GM12878 (cell line): ENCODE measurements around the gene DPP9. TPM values are rescaled to one million over a fixed set of nuclear protein-coding genes. Genes with fewer than 3 reads are reported as not detected.

Experiments
- ATAC-seq: fragments of 200-7000 bp; cut with Tn5 transposase; 3 replicates; pipeline ENCODE4 v1.9.1; 2020; ENCODE audit warnings: mild to moderate bottlenecking, moderate library complexity
- BruUV-seq: library from RNA; stranded (reverse); fragments of 400-500 nt; replicated peaks from 2 replicates; lab custom pipeline; 2021; lab: Mats Ljungman, UMichigan
- CTCF ChIA-PET: fragments of 300-600 bp; sonication (Branson Sonifier 250); formaldehyde crosslinking; extraction: SDS; loops from one replicate; lab custom pipeline; 2021; ENCODE audit warnings: inconsistent platforms; lab: Yijun Ruan, JAX
- POLR2A ChIA-PET: fragments of 350-600 bp; formaldehyde crosslinking; extraction: SDS; loops from one replicate; lab custom pipeline; 2021; ENCODE audit warnings: inconsistent platforms; lab: Charles Lee
- RAD21 ChIA-PET: fragments of 300-600 bp; sonication (Branson Sonifier 250); formaldehyde crosslinking; loops from one replicate; lab custom pipeline; 2023; ENCODE audit warnings: antibody characterized with exemption; ENCODE audit not compliant: unreplicated experiment; lab: Charles Lee
- SMC1A ChIA-PET: fragments of 300-600 bp; sonication (Branson Sonifier 250); formaldehyde crosslinking; loops from one replicate; lab custom pipeline; 2023; ENCODE audit not compliant: unreplicated experiment, uncharacterized antibody; lab: Charles Lee
- DNase-seq: peaks from one replicate; pipeline ENCODE4 v3.0.0-alpha.2; 2011; ENCODE audit warnings: low read depth, low spot score
- FAIRE-seq: peaks from 3 replicates; lab custom pipeline; 2011; peaks lifted over from hg19 to GRCh38; lab: Jason Lieb, UNC
- H2AFZ ChIP-seq: 2 replicates; pipeline ENCODE4 v1.6.0; 2011; ENCODE audit warnings: low read depth, low read length, control low read depth; ENCODE audit not compliant: control insufficient read depth
- H3K27ac ChIP-seq: 2 replicates; pipeline ENCODE4 v1.5.1; 2011; ENCODE audit warnings: control low read depth; ENCODE audit not compliant: control insufficient read depth, insufficient read depth
- H3K27me3 ChIP-seq, 2 experiments: replicated peaks in 1 of 2; 2 replicates each; pipeline versions ENCODE4 v1.6.0 to v1.6.1; 2011; ENCODE audit warnings: low read length in 1 of 2; ENCODE audit not compliant: control insufficient read depth in 2 of 2, insufficient read depth in 2 of 2
- H3K36me3 ChIP-seq, 2 experiments: 2 replicates each; pipeline ENCODE4 v1.5.1; 2011; ENCODE audit warnings: low read length in 1 of 2; ENCODE audit not compliant: control insufficient read depth in 2 of 2, insufficient read depth in 2 of 2
- H3K4me1 ChIP-seq: 2 replicates; pipeline ENCODE4 v1.6.1; 2011; ENCODE audit warnings: mild to moderate bottlenecking, low read length, moderate library complexity, mixed read lengths; ENCODE audit not compliant: control insufficient read depth, insufficient read depth
- H3K4me2 ChIP-seq: 2 replicates; pipeline ENCODE4 v1.6.0; 2011; ENCODE audit warnings: control low read depth; ENCODE audit not compliant: control insufficient read depth, insufficient read depth
- H3K4me3 ChIP-seq: fragments of 200-600 bp; sonication (generic); 2 replicates; pipeline ENCODE4 v1.5.1; 2016
- H3K79me2 ChIP-seq: 2 replicates; pipeline ENCODE4 v1.6.0; 2011; ENCODE audit warnings: low read length; ENCODE audit not compliant: control insufficient read depth, insufficient read depth
- H3K9ac ChIP-seq: 2 replicates; pipeline ENCODE4 v1.8.0; 2011; ENCODE audit warnings: low read length, control low read depth, mixed read lengths; ENCODE audit not compliant: control insufficient read depth, insufficient read depth
- H3K9me3 ChIP-seq: replicated peaks from 3 replicates; pipeline ENCODE4 v1.5.1; 2011; ENCODE audit warnings: mild to moderate bottlenecking, low read length; ENCODE audit not compliant: control insufficient read depth, insufficient read depth
- H4K20me1 ChIP-seq: 2 replicates; pipeline ENCODE4 v1.6.0; 2011; ENCODE audit not compliant: control insufficient read depth, insufficient read depth
- CBX5 ChIP-seq: sonication (generic); IDR thresholded peaks from 2 replicates; pipeline ENCODE4 v1.6.1; 2016; ENCODE audit warnings: low read depth, moderate library complexity, mild to moderate bottlenecking, inconsistent platforms
- FOXM1 ChIP-seq: IDR thresholded peaks from 2 replicates; pipeline ENCODE4 v1.6.1; 2012; ENCODE audit warnings: low read depth, mild to moderate bottlenecking, inconsistent platforms, low read length, moderate library complexity
- HCFC1 ChIP-seq: fragments of 150-350 bp; IDR thresholded peaks from 2 replicates; pipeline ENCODE4 v1.6.1; 2014; ENCODE audit warnings: low read length
- HDAC6 ChIP-seq: fragments of 200-600 bp; sonication (generic); IDR thresholded peaks from one replicate; pipeline ENCODE4 v1.8.0; 2017; ENCODE audit warnings: antibody characterized with exemption; ENCODE audit not compliant: unreplicated experiment
- IKZF2 ChIP-seq, 2 experiments: fragments of 450-650 bp; IDR thresholded peaks; 2 replicates each; pipeline ENCODE4 v1.6.1; 2017; ENCODE audit warnings: mild to moderate bottlenecking in 2 of 2, moderate library complexity in 2 of 2
- JUNB ChIP-seq: IDR thresholded peaks from 2 replicates; pipeline ENCODE4 v1.6.1; 2016; ENCODE audit warnings: antibody characterized with exemption, mild to moderate bottlenecking
- MEF2B ChIP-seq: fragments of 450-650 bp; IDR thresholded peaks from 2 replicates; pipeline ENCODE4 v1.6.1; 2018; ENCODE audit warnings: mild to moderate bottlenecking, moderate library complexity; ENCODE audit not compliant: partially characterized antibody, poor library complexity, severe bottlenecking
- NFIC ChIP-seq: IDR thresholded peaks from 2 replicates; pipeline ENCODE4 v1.6.1; 2012; ENCODE audit warnings: low read depth, mild to moderate bottlenecking, inconsistent platforms, low read length, moderate library complexity
- NFYA ChIP-seq: IDR thresholded peaks from 2 replicates; pipeline ENCODE4 v1.6.1; 2011; ENCODE audit warnings: low read depth, mild to moderate bottlenecking, low read length, improper control_type of control experiment, borderline replicate concordance
- NFYB ChIP-seq: IDR thresholded peaks from 2 replicates; pipeline ENCODE4 v1.6.1; 2011; ENCODE audit warnings: low read depth, mild to moderate bottlenecking, low read length, improper control_type of control experiment, moderate library complexity; ENCODE audit not compliant: insufficient read depth
- NR2C2 ChIP-seq: IDR thresholded peaks from 2 replicates; pipeline ENCODE4 v1.6.1; 2011; ENCODE audit warnings: borderline replicate concordance, low read depth; ENCODE audit not compliant: control insufficient read depth, insufficient read length
- PML ChIP-seq: IDR thresholded peaks from 2 replicates; pipeline ENCODE4 v1.6.1; 2012; ENCODE audit warnings: low read length, inconsistent platforms
- RBBP5 ChIP-seq: fragments of 200-600 bp; sonication (generic); conservative IDR thresholded peaks from 2 replicates; pipeline ENCODE4 v1.6.1; 2016
- RCOR1 ChIP-seq: conservative IDR thresholded peaks from 2 replicates; pipeline ENCODE4 v1.6.1; 2012; ENCODE audit warnings: low read depth, low read length, improper control_type of control experiment
- RFX5 ChIP-seq: IDR thresholded peaks from 2 replicates; pipeline ENCODE4 v1.6.1; 2011; ENCODE audit warnings: low read depth, low read length, improper control_type of control experiment
- TARDBP ChIP-seq: IDR thresholded peaks from 2 replicates; pipeline ENCODE4 v1.6.1; 2016; ENCODE audit warnings: borderline replicate concordance
- TBL1XR1 ChIP-seq: IDR thresholded peaks from 2 replicates; pipeline ENCODE4 v1.6.1; 2012; ENCODE audit warnings: low read depth, low read length, improper control_type of control experiment
- WGBS: methylation state at CpG from one replicate; pipeline ENCODE4 v1.1.6; 2016; ENCODE audit warnings: low lambda C conversion rate; ENCODE audit not compliant: insufficient replicate concordance, insufficient coverage; ENCODE audit errors: missing lambda C conversion rate; 5-methylcytosine and 5-hydroxymethylcytosine counted together
- in situ Hi-C: fragments of 300-500 bp; cut with MboI; formaldehyde crosslinking; loops from 9 replicates; pipeline ENCODE4 v1.14.3; 2018; ENCODE audit warnings: mixed read lengths
- intact Hi-C: fragments of 100-400 bp; cut with micrococcal nuclease; formaldehyde crosslinking; loops from one replicate; pipeline ENCODE4 v1.14.2; 2022; ENCODE audit not compliant: unreplicated experiment
- polyA plus RNA-seq, 11 experiments: library from polyadenylated mRNA; depleted of rRNA in 4 of 11; unstranded in 6 of 11; stranded (reverse) in 5 of 11; fragments of >200 nt; fragmentation: Nextera tagmentation in 4 of 11; fragmentation: Illumina TruSeq in 1 of 11; extraction: Ambion mirVana in 4 of 11; extraction: Trizol in 1 of 11; gene quantifications; 1 replicate in 1 of 11; 2 replicates in 10 of 11; pipeline versions ENCODE4 v1.2.1 to v1.2.3, GENCODE V29; 2011 to 2016; ENCODE audit warnings: inconsistent platforms in 2 of 11, missing spikeins in 2 of 11, low read depth in 1 of 11
- total RNA-seq, 4 experiments: library from RNA; depleted of rRNA in 3 of 4; stranded (reverse); fragments of >200 nt in 3 of 4; fragmentation: Illumina TruSeq in 1 of 4; extraction: Trizol in 1 of 4; gene quantifications; 2 replicates each; pipeline versions ENCODE4 v1.2.1 to v1.2.3, GENCODE V29; 2013 to 2021
- TF ChIP-seq, protein P1 (sequence below): IDR thresholded peaks from 2 replicates; pipeline ENCODE4 v1.6.1; 2012; ENCODE audit warnings: improper control_type of control experiment, low read depth, low read length; ENCODE audit not compliant: insufficient replicate concordance
- TF ChIP-seq, protein P2 (sequence below): IDR thresholded peaks from 2 replicates; pipeline ENCODE4 v1.6.1; 2012; ENCODE audit warnings: low read length, inconsistent platforms
- TF ChIP-seq, protein P3 (sequence below): IDR thresholded peaks from 2 replicates; pipeline ENCODE4 v1.6.1; 2012; ENCODE audit warnings: low read depth, low read length, improper control_type of control experiment

DPP9 gene
- total and polyA plus RNA-seq, 10 of the 15 experiments (the other 5 are each of a cell fraction or from before 2014, with no cell fraction given): 0.64 to 58.6 (median 27.6) TPM

DNA sequence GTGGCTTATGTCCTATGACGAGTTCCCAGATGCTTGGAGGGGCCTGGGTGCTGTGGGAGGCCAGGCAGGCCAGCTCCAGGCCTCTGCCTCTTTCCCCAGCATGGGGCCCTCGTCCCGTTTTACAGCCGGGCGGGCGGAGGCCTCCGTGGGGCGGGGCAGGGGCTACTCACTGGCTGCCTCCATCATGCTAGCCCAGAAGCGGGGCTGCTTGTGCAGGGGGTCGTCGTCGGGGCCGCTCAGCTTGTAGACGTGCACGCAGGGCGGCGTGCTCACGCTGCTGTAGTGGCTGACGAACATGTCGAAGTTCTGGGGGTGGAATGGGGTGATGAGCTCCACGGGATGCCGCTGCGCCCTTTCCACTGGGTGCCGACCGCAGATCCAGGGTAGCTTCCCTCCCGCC is 35.1 kb downstream of the DPP9 start:
- ChIA-PET CTCF (no interaction called here), SMC1A (no interaction called here), POLR2A (no interaction called here), RAD21 (no interaction called here)
- no peak for FAIRE-seq
- Histone ChIP-seq H3K4me1 (no peaks in the 10 kb centered on the region), H4K20me1 (no peaks in the 10 kb centered on the region), H3K4me3 (no peak overlapping the region), H3K27me3 (no peaks in the 10 kb centered on the region), H3K9ac (no peak overlapping the region), H3K79me2 (no peaks in the 10 kb centered on the region), H2AFZ (no peak overlapping the region), H3K9me3 (no peaks in the 10 kb centered on the region), H3K36me3 (peaks cover 24 to 29% of the 10 kb centered on the region in 2 experiments; a peak in 3 of 4 replicates), H3K27ac (no peak overlapping the region), H3K4me2 (no peak overlapping the region)
- 100% methylated on average over 12 of the region's 26 CpGs for WGBS
- intact Hi-C loops: no loop called here
- no TSS peak for BruUV-seq
- ATAC-seq: no peak
- TF ChIP-seq TBL1XR1 (no peak), HDAC6 (no peak), JUNB (no peak), PML (no peak), TARDBP (no peak), NFYA (no peak), NR2C2 (no peak), IKZF2 (IDR thresholded peaks at IDR 0.05) (no peak), RCOR1 (no peak), CBX5 (no peak), RFX5 (no peak), HCFC1 (no peak), FOXM1 (no peak), NFYB (no peak), NFIC (no peak), MEF2B (no peak), RBBP5 (no peak)
- TF ChIP-seq, protein P1, sequence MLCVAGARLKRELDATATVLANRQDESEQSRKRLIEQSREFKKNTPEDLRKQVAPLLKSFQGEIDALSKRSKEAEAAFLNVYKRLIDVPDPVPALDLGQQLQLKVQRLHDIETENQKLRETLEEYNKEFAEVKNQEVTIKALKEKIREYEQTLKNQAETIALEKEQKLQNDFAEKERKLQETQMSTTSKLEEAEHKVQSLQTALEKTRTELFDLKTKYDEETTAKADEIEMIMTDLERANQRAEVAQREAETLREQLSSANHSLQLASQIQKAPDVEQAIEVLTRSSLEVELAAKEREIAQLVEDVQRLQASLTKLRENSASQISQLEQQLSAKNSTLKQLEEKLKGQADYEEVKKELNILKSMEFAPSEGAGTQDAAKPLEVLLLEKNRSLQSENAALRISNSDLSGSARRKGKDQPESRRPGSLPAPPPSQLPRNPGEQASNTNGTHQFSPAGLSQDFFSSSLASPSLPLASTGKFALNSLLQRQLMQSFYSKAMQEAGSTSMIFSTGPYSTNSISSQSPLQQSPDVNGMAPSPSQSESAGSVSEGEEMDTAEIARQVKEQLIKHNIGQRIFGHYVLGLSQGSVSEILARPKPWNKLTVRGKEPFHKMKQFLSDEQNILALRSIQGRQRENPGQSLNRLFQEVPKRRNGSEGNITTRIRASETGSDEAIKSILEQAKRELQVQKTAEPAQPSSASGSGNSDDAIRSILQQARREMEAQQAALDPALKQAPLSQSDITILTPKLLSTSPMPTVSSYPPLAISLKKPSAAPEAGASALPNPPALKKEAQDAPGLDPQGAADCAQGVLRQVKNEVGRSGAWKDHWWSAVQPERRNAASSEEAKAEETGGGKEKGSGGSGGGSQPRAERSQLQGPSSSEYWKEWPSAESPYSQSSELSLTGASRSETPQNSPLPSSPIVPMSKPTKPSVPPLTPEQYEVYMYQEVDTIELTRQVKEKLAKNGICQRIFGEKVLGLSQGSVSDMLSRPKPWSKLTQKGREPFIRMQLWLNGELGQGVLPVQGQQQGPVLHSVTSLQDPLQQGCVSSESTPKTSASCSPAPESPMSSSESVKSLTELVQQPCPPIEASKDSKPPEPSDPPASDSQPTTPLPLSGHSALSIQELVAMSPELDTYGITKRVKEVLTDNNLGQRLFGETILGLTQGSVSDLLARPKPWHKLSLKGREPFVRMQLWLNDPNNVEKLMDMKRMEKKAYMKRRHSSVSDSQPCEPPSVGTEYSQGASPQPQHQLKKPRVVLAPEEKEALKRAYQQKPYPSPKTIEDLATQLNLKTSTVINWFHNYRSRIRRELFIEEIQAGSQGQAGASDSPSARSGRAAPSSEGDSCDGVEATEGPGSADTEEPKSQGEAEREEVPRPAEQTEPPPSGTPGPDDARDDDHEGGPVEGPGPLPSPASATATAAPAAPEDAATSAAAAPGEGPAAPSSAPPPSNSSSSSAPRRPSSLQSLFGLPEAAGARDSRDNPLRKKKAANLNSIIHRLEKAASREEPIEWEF: no peak
- TF ChIP-seq, protein P2, sequence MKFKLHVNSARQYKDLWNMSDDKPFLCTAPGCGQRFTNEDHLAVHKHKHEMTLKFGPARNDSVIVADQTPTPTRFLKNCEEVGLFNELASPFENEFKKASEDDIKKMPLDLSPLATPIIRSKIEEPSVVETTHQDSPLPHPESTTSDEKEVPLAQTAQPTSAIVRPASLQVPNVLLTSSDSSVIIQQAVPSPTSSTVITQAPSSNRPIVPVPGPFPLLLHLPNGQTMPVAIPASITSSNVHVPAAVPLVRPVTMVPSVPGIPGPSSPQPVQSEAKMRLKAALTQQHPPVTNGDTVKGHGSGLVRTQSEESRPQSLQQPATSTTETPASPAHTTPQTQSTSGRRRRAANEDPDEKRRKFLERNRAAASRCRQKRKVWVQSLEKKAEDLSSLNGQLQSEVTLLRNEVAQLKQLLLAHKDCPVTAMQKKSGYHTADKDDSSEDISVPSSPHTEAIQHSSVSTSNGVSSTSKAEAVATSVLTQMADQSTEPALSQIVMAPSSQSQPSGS: no peak
- TF ChIP-seq, protein P3, sequence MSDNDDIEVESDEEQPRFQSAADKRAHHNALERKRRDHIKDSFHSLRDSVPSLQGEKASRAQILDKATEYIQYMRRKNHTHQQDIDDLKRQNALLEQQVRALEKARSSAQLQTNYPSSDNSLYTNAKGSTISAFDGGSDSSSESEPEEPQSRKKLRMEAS: no peak
- no peak for DNase-seq
- in situ Hi-C loops: no loop called here
